HG03432 (cell line): ENCODE results near the gene DGKD.

Experiments
- ATAC-seq: cut with Tn5 transposase; IDR thresholded peaks from one replicate; pipeline ENCODE4 v1.9.1; 2021; ENCODE audit warnings: mild to moderate bottlenecking, moderate library complexity; ENCODE audit not compliant: unreplicated experiment

The DGKD gene

DNA sequence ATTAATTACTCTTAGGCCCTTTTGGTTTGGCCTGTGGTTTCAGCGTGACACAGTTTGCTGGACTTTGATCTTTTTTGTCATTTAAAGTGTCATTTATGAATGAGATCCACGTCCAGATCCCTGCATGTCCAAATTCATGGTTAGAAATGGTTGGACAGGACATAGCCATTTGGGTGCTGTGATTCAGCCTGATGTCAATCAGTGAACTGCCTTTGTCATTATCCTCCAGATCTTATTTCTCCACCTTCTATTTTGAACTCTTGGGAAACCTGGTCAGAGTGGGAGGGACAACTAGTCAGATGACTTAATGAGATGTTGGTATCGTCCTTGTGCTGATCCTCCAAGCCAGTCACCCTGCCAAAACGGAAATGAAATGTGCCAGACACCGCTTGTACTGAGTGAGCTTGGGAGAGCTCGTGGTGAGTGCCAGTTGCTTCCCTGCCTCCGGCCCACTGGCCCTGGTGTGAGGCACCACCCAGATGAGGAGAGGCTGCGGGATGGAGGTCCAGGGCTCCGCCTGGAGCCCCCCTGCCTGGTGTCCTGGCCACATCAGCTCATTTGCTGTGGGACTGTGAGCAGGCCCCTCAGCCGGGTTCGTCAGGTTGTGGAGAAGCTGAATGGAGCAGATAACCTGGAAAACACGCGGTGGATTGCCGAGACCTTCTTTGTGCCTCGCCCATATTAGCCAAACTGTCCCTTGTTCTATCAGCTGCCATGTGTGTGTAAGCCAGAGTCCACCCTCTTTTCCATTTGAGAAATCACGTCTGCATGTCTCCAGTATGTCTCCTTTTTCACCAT is 70.1 kb downstream of the DGKD start:
- ATAC-seq = no peak

GRCh38 chr2:233426619-233427342 is 72.5 kb downstream of the DGKD start:
- ATAC-seq = no peak

DNA sequence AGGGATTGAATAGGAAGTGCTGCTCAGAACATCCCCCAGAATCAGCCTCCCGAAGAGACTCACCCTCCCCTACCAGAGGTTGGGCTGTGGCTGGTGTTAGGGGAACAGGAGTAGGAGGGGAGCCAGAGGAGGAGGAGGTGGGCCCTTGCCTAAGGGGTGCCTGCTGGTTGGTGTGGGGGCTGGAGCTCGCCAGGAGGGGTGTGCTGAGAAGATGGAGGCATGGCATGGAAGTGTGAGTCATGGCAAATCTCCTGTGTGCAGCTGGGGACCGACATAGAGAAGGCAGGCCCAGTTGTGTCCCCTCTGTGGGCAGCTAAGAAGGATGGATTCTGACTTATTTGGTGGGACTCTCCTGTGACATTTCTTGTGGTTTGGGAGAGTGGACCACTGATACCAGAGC is 73.7 kb downstream of the DGKD start:
- ATAC-seq = no peak

DNA sequence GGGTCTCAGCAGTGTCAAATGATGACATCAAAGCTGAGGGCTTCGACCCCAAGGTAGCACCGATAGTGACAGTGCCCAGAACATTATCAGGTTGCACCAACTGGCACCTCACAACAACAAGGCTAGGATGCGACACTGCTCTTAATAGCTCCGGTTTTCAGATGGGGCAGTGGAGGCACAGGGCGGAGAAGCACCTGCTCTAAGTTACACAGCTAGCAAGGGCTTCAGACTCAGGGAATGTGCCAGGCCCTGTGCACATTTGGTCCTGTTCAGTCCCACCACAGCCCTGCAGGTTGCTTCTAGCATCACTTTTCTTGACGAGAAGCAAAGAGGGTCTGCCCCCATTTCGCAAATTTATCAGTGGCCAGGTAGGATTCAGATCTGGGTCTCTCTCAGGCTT is 74.1 kb downstream of the DGKD start:
- ATAC-seq = no peak

- ATAC-seq = no peak
These were observed 75.0 kb downstream of the DGKD start for GRCh38 chr2:233429175-233429897.

DNA sequence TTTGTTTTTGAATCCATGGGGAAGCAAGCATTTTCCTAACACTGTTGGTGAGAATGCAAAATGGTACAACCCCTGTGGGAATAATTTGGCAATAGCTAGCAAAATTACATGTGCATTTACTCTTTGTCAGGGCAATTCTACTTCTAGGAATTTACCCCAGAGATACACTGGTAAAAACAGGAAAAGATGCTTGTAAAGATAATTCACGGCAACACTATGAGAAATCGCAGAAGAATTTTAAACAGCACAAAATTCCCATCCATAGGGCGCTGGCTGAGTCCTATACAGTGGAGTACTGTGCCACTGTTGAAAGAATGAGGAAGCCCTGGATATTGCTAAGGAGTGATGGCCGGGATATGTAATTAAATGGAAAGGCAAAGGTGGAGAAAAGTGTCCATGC is 75.8 kb downstream of the DGKD start:
- no peak for ATAC-seq

DNA sequence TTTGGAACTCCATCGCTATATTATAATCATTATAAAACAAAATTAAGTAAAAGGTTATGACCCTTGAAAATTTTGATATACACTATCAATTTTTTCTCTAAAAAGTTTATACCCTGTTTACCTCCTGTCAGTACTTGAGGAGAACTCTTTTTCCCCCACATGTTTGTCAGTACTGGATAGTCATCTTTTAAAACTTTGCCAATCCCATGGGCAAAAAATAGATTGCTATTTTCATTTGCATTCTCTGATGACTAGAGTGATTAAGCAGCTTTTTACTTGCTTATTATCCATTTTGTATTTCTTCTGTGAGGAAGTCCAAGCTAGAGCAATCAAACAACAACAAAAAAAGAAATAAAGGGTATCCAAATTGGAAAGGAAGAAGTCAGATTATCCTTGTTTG is 76.4 kb downstream of the DGKD start:
- no peak for ATAC-seq

DNA sequence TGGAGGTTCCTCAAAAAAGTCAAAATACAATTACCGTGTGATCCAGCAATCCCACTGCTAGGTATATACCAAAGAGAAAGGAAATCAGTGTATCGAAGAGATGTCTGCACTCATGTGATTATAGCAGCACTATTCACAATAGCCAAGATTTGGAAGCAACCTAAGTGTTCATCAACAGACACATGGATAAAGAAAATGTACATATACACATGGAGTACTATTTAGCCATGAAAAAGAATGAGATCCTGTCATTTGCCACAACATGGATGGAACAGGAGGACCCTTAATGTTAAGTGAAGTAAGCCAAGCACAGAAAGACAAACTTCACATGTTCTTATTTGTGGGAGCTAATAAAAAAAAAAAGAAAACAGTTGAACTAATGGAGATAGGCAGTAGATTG is 78.7 kb downstream of the DGKD start:
- no peak for ATAC-seq

DNA sequence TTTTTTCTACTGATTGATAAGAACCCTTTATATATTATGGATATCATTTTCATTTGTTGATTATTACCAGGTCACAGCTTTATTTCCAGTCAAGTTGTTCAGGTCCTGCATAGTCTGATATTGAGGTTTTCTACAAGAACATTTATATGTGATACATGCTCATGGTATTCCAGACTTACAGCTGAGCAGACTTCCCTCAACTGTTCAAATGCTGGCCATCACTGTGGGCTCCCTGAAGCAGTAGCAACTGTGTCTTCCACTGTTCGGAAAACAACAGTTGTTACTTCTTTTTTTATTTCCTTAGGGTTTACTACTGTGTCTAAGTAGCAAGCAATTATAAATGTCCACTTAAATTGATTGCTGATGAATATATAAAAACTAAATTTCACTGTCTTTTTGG is 79.5 kb downstream of the DGKD start:
- no peak for ATAC-seq

- no peak for ATAC-seq
These were observed 80.5 kb downstream of the DGKD start for GRCh38 chr2:233434666-233435330.

GRCh38 chr2:233435436-233436190 is 81.3 kb downstream of the DGKD start:
- no peak for ATAC-seq

GRCh38 chr2:233436191-233436581 is 81.9 kb downstream of the DGKD start:
- ATAC-seq = no peak

GRCh38 chr2:233436691-233437438 is 82.6 kb downstream of the DGKD start:
- ATAC-seq = no peak

DNA sequence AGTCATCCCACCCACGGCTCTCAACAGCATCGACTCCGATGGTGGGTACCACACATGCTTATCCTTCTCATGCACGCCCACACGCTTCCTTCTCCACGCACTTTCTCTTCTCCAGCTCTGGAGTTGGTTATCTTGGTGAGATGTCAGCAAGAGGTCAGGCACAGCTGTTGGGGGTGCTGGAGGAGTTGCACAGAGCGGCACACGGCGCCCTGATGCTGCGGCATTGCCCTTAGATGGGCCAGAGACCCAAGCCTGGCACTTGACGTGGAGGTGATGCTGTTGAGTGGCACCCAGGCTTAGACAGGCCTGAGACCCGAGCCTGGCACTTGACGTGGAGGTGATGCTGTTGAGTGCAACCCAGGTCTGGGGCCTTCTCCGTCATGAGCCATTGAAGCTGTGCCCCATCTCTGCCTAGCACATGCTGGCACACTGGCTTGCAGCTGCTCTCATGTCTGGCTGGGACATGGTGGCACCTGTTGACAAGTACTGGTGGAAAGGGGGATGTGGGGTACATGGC is 83.2 kb downstream of the DGKD start:
- ATAC-seq = no peak

DNA sequence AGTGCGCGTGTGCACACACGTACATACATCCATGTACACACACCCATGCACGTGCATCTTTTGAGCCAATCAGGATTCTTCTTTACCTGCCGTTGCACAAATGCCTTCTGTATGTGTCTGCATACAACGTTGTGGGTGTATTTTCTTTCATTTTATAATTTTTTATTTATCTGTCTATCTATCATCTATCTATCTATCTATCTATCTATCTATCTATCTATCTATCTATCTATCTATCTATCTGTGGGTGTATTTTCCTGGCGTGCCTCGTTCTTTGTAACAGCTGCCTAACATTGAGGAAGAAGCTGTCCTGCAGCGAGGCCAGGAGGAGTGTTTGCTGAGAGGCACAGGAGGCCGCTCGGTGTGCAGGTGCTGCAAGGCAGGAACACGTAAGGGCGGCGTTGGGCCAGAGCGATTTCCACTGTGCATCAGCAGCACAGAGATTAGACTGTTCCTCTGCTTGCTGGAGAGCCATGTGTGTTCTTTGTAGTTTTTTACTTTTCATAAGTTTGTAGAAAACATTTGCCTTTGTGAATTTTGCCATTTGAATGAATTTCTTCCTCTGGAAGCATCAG is 84.4 kb downstream of the DGKD start:
- no peak for ATAC-seq

- no peak for ATAC-seq
These were observed 84.9 kb downstream of the DGKD start for GRCh38 chr2:233439191-233439590.

DNA sequence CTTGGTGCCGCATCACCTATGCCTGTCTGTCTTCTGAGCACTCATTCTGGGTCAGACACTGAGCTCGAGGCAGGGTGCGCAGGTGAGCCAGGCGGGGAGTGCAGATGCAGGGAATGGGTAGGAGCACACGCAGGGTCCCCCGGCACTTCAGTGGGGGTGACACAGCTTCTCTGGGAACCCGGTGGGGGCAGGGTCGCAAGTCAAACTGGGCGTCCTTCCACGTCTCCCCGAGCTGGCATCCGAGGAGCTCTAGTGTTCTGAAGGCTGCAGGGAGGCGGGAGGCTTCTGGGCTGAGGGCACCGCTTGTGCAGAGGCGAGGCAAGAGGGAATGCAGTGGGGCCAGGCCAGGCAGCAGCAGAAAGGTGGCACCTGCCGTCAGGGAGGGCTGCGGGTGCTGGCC is 86.0 kb downstream of the DGKD start:
- no peak for ATAC-seq

DNA sequence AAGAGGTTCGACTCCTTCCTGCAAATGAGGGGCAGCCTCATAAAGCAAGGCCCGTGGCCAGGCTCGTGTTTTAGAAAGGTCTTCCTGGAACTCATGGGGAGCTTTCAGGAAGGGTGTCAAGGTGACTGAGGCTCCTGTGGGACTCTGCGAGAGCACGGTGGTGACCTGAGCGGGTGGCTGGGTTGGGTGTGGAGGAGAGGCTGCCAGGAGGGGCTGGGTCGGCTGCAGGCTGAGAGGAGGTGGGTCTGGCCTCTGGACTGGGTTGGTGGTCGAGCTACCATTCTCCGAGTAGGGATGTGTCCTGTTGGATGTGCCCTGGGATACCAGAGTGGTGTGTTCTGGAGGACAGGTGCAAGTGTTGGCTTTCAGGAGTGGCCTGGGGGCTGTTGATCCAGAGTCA is 86.4 kb downstream of the DGKD start:
- ATAC-seq = no peak
